Dermis blood vessel endothelial cell (primary cell): Measurements from ENCODE around the gene PRKCB. TPM values are rescaled to one million over a fixed set of nuclear protein-coding genes. Genes with fewer than 3 reads are reported as not detected.
A peak's percentile ranks its signal among the peaks of the same experiment; 100 is the strongest.

Experiments
- DNase-seq: peaks from one replicate; pipeline ENCODE4 v3.0.0; 2010
- total RNA-seq: library from RNA; depleted of rRNA; stranded (reverse); fragments of >200 nt; gene quantifications from 2 replicates; pipeline ENCODE4 v1.2.3, GENCODE V29; 2014

The PRKCB gene
- total RNA-seq: not detected in 2 replicates

DNA sequence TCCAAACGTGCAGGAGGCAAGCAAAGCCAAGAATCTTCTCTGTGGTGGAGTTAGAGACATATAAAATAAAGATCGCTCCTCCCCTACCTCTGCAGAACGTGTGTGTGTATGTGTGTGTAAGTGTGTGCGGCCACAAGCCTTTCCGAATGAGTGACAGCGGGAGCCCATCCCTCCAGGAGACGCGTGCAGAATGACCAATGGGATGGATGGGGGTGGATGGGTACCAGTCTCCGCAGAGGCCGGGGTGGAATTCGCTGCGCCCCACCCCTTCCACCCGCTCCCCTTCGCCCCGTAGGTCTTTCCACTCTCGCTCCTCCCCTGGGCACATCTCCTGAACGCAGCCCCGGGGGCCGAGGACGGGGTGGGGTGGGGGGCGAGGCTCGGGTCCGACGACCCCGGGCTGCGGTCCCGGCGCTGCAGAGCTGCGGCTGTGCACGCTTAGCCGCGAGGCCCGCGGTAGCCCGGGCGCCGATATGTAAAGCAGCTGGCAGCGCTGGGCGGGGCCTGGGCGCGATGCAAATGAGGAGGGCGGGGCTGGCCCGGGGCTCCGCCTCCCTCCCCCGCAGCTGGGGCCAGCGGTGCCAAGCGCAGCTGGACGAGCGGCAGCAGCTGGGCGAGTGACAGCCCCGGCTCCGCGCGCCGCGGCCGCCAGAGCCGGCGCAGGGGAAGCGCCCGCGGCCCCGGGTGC lies at the start of gene PRKCB:
Gene PRKCB (plus strand): TSS at position 594 of the 688 bp plus-strand sequence.
- peak; percentile 35 for DNase-seq

DNA sequence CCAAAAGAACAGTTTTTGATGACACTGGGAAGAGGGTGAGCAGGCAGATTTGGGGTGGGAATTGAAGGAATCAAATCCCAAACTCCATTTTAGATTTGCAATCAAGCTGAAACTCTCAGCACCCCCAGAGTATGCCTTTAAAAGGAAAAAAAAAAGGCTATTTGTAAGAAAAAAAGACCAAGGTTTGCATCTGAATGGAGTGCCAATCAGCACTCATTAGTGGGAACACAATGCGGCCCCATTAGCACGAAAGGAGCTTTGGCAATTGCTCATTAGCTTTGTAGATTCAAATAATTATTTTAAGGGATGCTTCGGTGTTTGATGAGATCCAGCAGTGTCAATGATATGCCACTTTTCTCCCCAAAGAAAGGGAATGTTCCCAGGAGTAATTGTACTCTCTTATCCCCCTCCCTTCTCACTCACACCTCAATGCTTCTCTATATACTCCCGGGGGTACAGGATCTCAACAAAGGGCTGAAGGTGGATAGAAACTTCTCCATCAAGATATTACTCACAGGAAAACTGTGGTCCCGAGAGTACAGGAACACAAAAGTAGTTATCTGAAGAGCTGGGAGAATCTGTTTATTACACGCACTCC lies 48.7 kb upstream of the PRKCB start:
- no peak for DNase-seq

DNA sequence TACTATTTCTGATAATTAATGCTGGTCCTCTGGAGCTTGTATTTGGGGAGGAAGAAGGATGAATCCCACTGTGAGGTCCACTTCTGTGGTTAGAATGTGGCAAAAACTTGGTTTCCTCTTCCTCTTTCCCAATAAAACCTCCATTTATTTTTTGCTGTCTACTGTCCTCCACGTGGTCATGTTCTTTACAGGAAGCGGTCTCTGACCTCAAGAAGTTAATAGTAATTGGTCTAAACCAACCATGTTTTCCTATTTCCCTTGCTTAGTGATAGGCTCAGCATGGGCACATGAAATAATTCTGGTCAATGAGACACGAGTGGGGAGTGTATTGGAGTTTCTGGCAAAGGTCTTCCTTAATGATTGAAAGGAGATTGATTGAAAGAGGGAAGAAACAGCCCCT lies 47.1 kb upstream of the PRKCB start:
- DNase-seq: no peak

DNA sequence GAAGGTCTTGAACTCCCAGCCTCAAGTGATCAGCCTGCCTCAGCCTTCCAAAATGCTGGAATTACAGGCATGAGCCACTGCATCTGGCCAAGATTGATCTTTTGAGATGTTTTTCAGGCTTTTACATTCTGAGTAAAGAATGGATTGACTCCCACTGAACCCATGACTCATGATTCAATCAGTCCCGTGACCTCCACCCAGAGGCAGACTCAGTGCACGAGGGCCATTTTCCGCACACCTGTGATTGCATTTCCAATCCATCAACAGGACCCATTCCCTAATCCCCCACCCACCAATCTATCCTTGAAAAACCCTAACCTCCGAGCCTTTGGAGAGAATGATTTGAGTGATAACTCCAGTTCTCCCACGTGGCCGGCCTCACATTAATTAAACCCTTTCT lies 40.4 kb upstream of the PRKCB start:
- DNase-seq: no peak

DNA sequence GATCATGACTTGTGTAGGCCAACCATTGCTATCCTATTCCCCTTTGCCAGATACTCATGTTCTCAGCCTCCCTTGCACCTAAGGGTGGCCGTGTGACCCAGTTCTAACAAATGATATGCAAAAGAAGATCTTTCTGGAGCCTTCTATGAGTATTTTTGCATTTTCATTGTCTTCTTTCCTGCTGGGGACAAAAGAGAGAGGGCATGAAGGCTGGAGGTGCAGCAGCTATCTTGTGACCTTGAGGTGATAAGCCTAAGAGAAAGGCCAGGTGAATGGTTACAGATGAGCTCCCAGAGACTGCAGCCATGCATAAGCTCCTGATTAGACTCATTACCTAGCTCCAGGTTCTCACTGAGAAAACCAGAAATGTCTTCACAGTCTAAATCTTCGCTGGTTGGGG lies 38.8 kb upstream of the PRKCB start:
- DNase-seq: no peak

DNA sequence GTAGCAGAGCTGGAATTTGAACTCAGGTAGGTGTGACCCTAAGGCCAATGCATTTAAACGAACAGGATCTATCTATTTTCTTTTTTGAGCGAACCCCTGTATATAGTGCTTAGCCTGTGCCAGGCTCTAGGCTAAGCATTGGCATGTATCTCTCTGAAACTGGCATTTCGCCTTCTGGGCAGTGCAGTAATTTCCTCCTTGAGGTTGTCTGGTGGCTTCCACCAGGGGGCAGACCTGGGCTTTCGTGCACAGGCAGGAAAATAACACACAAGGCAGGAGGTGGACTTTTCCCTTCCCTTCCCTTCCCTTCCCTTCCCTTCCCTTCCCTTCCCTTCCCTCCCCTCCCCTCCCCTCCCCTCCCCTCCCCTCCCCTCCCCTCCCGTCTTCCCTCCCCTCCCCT lies 34.4 kb upstream of the PRKCB start:
- DNase-seq: peak; percentile 75

DNA sequence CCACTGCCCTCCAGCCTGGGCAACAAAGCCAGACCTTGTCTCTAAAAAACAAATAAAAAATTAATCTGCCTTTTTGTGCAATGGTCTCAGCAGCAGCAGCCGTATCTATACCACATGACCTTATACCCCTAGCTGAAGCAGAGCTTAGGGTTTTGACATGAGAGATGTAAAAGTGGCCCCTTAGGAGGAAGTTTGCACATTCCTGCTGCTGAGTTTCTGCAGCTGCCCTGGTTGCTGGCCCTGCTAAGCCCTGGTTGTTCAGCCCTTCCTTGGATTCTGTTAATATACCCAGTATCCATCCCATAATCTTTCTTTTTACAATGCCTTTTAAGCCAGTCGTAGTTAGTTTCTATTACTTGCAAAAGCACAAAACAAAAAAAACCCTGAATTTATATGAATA lies 33.0 kb upstream of the PRKCB start:
- no peak for DNase-seq

DNA sequence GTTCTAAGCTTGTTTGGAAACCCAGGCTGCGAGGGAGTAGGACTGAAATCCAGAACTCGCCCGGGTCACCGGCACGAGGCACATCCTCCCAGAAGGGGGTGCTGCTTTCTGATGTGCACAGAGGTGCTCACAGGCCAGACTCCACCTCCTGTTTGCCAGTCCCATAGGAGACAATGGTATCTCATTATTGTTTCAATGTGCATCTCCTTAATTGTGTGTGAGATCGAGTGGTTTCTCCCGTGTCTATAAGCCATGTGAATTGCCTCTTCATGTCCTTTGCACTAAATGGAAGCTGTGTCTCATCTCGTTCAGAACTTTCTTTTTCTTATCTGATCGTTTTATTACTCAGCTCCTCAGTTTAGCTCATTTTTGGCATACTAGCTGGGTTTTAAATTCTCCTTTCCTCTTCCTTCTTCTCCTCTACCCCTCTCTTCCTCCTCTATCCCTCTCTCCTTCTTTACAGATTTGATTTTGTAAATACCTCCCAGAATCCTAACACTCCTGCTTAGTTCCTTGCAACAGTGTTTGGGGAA lies 32.1 kb upstream of the PRKCB start:
- peak; percentile 45 for DNase-seq

DNA sequence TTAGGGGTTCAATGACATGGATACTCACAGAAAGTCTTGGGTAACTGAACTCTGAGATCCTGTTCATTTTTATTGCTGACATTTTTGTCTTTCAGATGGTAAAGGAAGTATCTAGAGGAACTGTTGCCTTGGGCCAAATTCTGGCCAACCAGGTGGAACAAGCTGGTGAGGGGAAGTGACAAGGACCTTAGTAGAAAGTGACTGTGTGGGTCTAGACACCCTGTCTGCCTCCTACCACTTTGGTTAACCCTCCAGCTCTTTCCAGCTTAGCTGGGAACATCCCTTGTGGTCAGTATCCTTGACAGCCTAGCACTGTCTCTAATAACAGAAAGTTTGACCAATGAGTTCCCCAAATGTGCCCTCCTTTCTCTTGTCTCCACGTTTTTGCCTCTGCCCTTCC lies 28.8 kb upstream of the PRKCB start:
- DNase-seq: no peak

DNA sequence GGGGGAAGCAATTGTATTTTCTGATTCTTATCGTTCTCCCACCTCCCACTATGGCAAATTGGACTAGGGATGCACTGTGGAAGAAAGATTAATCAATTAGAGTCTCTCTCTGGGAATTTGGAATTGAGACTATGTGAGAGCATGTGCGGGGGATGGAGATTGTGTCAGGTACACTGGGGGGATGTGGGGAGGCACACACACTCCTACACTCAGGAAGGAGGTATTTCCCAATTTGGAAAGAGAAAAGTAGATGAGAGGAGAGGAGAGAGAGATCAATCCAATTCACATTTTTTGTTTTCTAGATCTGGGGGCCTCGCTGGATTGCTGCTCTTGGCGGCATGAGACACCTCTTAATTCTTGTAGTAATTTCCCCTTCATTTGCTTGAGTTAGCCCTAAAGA lies 14.3 kb upstream of the PRKCB start:
- no peak for DNase-seq

DNA sequence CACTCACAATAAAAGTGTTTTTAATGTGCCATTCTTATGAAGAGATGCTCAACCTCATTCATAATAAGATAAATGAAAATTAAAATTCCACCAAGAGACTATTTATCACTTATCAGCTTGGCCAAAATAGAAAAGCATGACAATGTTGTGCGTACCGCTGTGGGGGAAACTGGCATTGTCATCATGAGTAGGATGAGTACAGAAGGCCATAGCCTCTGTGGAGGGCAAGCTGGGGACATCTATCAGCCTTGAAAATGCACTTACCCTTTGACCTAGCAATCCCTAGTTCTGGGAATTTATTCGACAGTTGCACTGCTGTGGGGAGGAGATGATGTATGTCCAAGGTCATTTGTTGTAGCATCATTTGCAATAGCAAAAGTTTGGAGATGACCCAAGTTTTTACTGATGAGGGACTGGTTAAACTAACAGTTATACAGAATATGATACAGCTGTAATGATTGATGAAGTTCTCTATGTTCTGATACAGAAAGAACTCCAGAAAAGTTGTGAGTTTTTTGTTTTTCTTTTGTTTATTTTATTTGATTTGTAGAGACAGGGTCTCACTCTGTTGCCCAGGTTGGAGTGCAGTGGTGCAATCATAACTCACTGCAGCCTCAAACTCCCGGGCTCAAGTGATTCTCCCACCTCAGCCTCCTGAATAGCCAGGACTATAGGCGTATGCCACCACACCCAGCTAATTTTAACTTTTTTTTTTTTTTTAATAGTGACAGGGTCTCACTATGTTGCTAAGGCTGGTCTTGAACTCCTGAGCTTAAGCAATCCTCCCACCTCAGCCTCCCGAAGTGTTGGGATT lies 13.7 kb upstream of the PRKCB start:
- no peak for DNase-seq

DNA sequence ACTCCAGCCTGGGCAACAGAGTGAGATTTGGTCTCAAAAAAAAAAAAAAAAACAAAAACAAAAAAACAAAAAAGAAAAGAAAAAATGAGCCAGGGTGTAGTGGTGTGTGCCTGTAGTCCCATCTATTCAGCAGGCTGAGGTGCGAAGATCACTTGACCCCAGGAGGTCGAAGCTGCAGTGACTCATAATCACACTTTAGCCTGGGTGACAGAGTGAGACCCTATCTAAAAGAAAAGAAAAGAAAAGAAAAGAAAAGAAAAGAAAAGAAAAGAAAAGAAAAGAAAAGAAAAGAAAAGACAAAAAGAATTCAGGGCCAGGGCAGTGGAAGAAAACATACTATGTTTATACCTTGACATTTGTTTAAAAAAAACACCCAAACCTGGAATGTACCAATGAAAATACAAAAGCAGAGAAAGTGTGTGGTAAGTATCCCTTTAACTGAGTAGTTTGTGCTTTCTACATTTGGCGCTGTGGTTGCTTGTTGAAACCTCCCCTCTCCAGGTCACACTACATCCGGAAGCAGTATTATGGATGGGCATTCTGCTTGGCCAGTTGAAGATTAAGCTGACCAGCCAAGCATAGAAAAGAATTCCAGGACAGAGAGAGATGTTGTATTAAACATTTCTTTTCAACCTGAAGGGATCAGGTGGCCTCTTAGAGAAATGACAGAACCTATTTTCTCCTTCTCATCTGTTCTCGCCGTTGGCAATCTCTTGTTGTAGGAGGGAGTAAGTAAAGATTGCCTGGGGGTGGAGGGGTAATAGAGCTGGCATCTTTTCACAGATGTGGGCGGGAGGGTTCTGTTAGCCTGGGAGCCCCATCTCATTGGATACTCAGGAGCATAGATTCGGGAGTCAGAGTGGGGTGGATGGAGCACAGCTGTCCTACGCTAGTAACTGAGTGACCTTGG lies 12.1 kb upstream of the PRKCB start:
- DNase-seq: no peak

DNA sequence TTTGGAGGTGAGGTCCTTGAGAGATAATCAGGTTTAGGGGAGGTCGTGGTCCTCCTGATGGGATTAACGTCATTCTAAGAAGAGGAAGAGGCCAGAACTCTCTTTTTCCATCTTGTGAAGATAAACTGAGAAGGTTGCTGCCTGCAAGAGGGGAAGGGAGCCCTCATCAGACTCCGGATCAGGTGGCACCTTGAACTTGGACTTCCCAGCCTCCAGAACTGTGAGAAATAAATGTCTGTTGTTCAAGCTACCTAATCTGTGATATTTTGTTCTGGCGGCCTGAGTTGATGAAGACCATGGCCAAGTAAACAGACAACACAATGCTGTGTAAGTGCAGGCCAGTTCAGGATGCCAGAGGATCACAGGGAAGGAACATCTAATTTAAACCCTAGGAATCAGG lies 10.9 kb upstream of the PRKCB start:
- DNase-seq: no peak

DNA sequence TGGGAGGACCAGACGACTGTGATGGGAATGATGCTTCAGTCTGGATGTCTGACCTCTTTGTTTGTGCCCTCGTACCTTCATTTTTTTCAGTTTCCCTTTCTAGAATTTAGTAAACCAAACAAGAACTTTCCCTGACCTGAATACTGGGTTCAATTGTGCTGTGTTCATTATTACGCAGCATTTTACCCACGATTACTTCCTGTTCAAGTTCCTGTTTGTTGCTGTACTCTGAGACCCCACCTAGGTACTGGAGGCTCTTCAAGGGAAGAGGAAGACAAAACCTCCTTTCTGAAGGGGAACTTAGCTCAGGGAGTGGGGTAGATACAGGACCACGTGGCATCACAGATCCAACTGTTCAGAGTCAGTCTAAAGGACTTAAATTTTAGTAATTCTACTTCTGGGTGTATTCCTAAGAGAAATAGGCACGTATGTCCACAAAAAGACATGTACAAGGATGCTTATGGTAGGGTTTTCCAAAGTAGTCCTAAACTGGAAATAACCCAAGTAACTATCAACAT lies 9.2 kb upstream of the PRKCB start:
- DNase-seq: no peak

DNA sequence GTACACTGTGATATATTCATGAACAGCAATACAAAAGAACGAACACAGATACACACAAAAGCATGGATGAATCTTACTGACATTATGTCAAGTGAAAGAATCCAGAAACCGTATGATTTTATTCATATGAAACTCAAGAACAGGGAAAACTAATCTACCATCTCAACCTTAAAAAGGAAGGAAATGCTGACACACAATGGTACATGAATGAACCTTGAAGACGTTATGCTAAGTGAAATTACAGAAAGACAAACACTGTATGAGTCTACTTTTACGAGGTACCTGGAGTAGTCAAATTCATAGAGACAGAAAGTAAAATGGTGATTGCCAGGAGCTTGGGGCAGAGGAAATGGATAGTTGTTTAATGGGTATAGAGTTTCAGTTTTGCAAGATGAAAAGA lies 8.7 kb upstream of the PRKCB start:
- no peak for DNase-seq

DNA sequence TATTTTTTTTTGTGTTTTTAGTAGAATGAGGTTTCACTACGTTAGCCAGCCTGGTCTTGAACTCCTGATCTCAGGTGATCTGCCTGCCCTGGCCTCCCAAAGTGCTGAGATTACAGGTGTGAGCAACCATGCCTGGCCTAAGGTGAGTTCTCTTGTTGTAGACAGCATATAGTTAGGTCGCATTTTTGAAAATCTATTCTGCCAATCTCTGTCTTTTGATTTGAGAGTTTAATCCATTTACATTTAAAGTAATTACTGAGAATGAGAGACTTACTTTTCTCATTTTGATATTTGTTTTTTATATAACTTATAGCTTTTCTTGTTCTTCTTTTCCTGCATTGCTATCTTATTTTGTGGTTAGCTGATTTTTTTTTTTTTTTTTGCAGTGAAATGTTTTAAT lies 6.3 kb upstream of the PRKCB start:
- no peak for DNase-seq

DNA sequence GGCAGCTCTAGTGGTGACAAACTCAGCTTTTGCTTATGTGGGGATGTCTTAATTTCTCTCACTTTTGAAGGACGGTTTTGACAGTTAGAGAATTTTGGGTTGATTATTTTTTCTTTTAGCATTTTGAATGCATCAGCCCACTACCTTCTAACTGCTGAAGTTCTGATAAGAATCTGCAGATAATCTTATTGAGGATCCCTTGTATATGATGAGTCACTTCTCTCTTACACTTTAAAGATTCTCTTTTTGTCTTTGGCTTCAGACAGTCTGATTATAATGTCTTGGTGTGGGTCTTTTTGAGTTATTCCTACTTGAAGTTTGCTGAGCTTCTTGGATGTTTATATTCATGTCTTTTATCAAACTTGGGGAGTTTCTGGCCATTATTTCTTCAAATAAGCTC lies 5.5 kb upstream of the PRKCB start:
- no peak for DNase-seq

DNA sequence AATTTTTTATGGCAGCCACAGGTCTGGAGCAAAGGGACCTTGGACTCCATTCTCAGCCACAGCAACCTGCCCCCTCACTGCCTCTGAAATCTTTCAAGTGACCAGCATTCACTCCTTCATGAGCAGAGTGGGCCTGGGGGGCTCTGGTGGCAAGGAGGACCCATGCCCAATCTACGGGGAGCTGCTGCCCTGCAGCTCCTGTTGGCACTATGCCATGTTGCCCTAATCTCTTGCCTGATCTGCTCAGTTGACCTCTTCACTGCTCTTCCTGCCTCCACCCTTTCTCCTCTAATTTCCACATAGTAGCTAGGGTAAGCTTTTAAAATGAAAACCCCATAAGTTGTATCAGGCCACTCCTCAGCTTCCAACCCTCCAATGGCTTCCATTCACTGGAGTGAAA lies 2.9 kb upstream of the PRKCB start:
- no peak for DNase-seq

DNA sequence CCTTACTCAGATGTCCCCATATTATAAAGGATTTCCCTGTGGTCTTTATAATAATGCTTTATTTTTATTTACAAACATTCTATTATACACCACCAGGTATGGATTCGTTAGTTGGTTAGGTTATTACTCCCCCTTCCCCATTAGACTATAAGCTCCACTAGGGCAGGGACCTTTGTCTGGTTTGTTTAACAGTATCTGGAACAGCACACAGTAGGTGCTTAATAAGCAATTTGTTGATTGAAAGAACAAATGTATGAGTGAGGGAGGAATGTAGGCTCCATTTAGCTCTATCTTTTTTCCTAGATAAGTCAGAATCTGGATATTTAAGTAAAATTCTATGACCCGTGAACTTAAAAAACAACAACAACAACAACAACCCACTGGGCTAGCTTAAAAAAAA lies 2.3 kb upstream of the PRKCB start:
- DNase-seq: no peak

DNA sequence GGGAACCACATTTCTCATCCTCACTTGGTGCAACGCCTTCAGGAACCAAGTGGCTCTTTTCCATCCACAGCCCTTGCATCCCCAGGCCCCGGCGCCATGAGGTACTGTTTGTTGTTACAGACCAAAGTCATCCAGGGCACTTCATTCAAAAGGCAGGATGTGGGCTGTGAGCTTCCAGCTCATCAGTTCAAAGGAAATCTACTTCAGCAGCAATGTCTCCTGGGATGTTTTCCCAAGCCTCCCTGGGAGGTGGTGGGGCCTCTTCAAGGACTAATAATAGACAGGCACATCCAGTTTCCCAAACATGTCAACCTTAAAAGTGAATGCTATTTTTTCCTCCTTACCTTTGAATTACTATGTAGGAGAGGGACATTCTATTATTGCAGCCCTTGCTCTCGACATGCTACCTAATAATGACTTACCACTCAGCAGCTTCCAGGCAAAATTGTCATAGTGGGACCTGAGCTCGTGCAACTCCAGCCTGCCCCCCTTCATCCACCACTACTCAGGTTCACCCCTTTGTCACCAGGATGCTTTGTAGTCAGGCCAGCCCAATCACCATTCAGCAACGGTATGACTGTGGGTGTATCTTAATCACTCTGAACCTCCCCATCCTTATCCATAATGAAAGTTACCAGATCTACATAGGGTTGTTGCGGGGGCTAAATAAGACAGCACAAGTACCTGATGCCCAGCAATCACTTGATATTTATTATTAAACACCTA lies 1.7 kb upstream of the PRKCB start:
- DNase-seq: no peak

DNA sequence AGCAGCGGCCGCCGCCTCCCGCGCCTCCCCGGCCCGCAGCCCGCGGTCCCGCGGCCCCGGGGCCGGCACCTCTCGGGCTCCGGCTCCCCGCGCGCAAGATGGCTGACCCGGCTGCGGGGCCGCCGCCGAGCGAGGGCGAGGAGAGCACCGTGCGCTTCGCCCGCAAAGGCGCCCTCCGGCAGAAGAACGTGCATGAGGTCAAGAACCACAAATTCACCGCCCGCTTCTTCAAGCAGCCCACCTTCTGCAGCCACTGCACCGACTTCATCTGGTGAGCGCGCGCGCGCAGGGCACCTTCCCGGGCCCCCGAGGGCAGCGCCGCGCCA lies 258 bp downstream of the PRKCB start:
- no peak for DNase-seq
